AG08396 (cell line): ENCODE results near the gene CACNA2D2.

Experiments used
- DNase-seq: peaks from one replicate; pipeline ENCODE4 v3.0.0; 2012; ENCODE audit warnings: low spot score, mixed read lengths

Gene CACNA2D2

GRCh38 chr3:50459785-50460184 lies 43.6 kb downstream of the CACNA2D2 start:
- no peak for DNase-seq

GRCh38 chr3:50457988-50458387 lies 45.4 kb downstream of the CACNA2D2 start:
- DNase-seq, result no peak

GRCh38 chr3:50455161-50456018 lies 48.0 kb downstream of the CACNA2D2 start:
- no peak for DNase-seq

- DNase-seq, result no peak
Observed at GRCh38 chr3:50454481-50455070, 48.9 kb downstream of the CACNA2D2 start.

GRCh38 chr3:50453907-50454306 lies 49.5 kb downstream of the CACNA2D2 start:
- no peak for DNase-seq

GRCh38 chr3:50450209-50450921 lies 53.1 kb downstream of the CACNA2D2 start:
- DNase-seq, result peak; percentile 52

- DNase-seq, result no peak
Observed at GRCh38 chr3:50448752-50449539, 54.5 kb downstream of the CACNA2D2 start.

GRCh38 chr3:50447290-50447840 lies 56.1 kb downstream of the CACNA2D2 start:
- DNase-seq, result no peak

- DNase-seq, result no peak
Observed at GRCh38 chr3:50445919-50446318, 57.5 kb downstream of the CACNA2D2 start.

- no peak for DNase-seq
Observed at GRCh38 chr3:50444782-50445181, 58.7 kb downstream of the CACNA2D2 start.

GRCh38 chr3:50444213-50444612 lies 59.2 kb downstream of the CACNA2D2 start:
- peak; percentile 40 for DNase-seq

GRCh38 chr3:50442945-50443579 lies 60.4 kb downstream of the CACNA2D2 start:
- no peak for DNase-seq

GRCh38 chr3:50441424-50442217 lies 61.8 kb downstream of the CACNA2D2 start:
- no peak for DNase-seq

GRCh38 chr3:50436114-50436674 lies 67.2 kb downstream of the CACNA2D2 start:
- peak; percentile 80 for DNase-seq

GRCh38 chr3:50435371-50436113 lies 67.9 kb downstream of the CACNA2D2 start:
- no peak for DNase-seq

- no peak for DNase-seq
Observed at GRCh38 chr3:50433954-50434353, 69.5 kb downstream of the CACNA2D2 start.

GRCh38 chr3:50430950-50431435 lies 72.4 kb downstream of the CACNA2D2 start:
- no peak for DNase-seq

GRCh38 chr3:50430191-50430590 lies 73.2 kb downstream of the CACNA2D2 start:
- no peak for DNase-seq

GRCh38 chr3:50428007-50428633 lies 75.3 kb downstream of the CACNA2D2 start:
- no peak for DNase-seq
